ENCODE results near the gene CASTOR1.
"Not testable (repeated sequence)": the region's sequence is repeated elsewhere in the genome, so short reads cannot be mapped to it uniquely, and the experiment has no call there.

The CASTOR1 gene
- 2.1 to 3.7 reads per million in 2 donors for total RNA-seq

DNA sequence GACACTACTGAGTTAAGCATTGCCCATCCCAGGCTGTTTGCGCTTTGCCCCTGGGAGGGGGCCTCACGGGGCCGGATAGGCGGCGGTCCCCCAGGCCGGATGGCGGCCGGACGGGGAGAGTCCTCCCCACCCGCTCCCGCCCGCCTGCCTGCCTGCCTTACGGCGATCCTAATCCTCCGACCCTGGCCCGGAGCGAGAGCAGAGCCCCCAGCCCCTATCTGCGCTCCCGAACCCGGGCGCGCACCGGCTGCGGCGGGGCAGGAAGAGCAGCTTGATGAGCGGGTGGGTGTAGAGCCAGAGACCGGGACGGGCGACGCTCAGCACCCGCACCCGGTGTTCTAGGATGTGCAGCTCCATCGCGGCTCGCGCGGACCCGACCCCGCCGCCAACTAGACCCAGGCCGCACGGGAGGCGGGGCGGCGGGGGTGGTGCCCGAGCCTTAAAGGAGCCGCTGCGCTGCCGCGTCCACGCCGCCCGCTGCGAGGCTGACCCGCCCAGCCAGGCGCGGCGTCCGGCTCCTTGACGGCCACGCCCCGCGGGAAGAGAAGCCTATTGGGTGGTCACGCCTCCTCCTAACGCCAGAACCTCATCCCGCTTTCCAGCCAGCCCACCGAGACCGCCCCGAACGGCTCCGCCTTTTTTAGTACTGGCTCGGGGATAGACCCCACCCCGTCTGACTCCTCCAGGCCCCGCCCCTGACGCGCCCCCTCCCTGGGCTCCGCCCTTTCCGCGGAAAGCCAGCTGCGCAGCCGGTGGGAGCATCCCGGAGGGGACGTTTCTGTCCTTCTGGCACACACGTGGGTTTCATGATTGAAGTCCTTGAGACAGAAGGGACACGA, at the start of gene CASTOR1:
Gene CASTOR1, minus strand, starts transcription at position 365 of the 839 bp plus-strand sequence. Its CDS starts 8 bp downstream, at position 357.
- DNase-seq: peak; percentile 82 to 96 (median 84)

DNA sequence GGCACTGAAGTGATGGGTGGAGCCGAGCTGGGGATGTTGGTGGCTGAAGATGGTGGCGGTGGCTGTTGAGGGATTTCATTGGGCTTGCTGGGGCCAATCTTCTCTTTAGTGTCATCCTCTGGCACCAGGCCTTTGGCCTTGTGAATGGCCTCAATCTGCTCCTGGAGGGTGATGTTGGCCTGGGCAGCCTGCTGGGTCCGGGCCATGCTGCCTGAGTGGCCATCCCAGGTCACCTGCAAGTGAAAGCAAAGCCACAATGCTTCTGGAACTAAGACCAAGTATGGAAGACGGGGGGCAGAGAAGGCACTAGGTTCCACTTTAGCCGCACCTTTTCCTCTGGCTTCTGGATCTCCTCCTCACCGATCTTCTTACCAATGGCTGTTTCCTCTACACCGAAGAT, 49.5 kb upstream of the CASTOR1 start:
- DNase-seq: no peak

DNA sequence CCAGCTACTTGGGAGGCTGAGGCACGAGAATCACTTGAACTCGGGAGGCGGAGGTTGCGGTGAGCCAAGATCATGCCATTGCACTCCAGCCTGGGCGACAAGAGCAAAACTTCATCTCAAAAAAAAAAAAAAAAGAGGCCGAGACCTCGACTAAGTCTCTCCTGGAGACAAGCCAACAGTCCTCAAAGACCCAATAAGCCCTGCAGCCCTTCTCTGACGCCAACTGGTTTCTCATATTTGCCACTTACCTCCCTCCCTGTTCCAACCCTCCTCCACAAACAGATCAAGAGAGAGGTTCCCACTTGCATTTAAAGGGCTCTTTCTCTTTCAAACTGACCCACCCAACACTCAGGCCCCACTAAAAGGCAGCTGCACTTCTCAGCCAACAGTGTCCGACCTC, 49.0 kb upstream of the CASTOR1 start:
- DNase-seq: not testable (repeated sequence)

DNA sequence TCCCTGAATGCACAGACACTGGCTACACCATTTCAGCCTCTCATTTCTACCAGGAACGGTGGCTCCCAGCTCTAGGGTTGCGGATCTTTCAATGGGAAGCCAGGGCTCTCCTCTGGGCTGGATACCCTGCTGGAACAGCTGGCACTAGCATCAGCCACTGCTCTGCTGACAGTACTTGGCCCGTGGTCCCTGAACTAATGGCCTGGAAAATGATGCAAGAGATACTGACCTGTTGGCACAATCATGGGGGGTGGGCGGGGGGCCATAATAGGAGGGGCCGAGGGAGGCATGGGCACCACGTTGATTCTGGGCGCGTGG, 48.1 kb upstream of the CASTOR1 start:
- DNase-seq: no peak

DNA sequence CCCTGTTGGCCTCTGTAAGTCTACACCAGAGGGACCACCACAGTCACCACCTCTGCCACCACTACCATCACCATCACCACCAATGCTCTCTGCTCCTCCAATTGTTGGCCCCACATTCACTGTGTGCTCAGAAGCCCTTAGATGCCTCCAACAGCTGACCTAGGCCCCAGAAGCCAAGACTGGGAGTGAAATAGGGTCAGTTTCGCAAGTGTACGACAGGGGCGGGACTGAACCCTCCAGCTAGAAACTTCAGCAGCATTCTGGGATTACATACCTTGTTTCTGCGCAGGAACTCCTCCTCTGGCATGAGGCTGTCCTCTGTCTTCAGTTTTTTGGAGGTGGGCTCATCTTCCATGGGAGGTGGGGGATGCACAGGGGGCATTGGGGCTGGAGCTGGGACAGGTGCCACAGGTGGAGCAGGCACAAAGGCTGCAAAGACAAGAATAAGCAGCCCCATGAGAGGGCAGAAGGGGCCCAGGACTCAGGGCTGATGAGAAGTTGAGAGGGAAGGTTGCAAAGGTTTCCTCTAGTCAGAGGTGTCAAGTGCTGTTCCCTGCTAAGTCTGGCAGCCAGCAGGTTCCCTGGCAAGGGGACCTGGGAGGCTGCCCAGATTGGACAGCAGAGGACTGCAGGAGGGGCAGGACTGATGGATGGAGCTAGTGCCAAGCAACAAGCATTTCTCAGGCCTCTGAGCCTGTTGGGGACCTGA, 47.6 kb upstream of the CASTOR1 start:
- no peak for DNase-seq

DNA sequence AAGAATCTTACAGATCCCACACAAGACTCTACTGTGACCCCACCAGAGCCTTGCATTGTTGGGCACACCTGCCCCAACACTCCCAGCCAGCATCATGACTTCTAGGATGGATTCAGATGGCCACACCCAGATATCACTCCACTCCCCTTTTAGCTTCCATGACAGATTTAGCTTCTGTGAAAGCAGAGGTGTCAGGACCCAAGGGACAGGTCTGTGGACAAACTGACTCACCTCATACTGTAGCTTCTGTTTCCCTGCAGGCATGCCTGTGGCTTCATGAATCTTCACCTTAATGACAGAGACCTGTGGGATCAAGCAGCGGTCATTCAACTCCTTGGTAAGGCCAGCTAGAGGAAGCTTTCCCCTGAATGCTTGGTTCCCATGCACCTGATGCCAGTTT, 45.9 kb upstream of the CASTOR1 start:
- no peak for DNase-seq

DNA sequence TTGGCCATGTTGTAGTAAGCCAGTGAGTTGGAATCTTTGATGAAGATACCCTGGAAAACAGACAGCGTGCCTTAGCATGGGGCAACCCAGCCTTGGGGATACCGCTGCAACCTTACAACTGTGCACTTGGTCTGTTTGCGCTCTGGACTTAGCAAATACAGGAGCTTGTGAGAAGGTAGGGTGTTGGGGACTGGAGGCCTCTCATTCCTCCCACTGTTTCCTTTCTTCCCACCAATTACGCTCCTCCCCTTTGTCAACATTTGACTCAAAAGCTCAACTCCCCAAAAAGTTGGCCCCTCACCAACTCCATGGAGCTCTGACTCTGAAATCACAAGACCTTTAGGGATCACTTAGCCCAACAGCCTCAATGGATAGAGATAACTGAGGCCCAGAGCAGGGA, 45.3 kb upstream of the CASTOR1 start:
- no peak for DNase-seq

DNA sequence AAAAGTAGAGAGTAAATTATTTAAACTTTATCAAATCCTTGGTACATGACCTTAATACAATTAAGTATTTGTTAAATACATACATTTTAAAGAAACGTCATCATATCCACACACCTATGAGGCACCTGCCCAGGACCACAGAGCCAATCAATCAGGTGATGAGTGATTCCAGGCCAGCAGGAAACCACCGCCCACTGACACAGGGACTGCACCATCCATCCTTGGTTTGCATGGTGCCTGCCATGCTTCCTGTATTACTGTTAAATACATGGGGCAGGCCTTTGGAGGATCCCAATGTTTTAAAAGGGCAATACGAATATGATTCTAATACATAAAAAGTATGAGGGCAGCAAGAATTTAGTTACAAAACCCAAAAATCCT, 44.4 kb upstream of the CASTOR1 start:
- DNase-seq: peak in 1 of 5 experiments; percentile 64

DNA sequence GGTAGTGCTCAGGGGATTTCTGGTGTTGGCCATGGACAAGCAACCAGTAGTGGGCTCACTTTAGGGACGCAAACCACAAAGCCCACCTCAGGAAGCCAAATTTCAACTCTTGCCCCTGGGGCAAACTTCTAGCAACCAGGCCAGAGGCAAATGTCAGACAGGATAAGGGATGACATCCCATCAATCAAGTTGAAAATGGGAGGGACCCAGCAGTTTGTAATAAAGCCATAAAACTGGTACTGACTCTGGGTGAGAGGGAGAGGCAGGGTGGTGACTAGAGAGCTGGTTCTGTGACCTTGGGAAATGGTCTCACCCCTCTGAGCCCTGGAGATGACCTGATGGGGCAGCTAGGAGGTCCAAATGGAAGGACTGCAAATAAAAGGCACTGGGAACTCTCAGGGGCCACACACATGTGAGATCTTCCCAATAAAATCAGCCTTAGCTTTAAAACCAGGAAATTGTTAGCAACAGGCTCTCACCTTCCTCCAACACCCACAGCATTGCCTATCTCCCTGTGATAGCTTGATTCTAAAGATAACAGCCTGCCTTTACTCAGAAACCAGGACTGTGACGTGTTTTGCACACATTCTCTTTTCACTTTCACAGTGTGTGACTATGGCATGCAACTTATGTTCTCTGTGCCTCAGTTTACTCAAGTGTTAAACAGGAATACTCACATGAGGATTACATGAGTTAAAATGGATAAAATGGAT, 43.8 kb upstream of the CASTOR1 start:
- peak in 1 of 5 experiments; percentile 83 for DNase-seq

DNA sequence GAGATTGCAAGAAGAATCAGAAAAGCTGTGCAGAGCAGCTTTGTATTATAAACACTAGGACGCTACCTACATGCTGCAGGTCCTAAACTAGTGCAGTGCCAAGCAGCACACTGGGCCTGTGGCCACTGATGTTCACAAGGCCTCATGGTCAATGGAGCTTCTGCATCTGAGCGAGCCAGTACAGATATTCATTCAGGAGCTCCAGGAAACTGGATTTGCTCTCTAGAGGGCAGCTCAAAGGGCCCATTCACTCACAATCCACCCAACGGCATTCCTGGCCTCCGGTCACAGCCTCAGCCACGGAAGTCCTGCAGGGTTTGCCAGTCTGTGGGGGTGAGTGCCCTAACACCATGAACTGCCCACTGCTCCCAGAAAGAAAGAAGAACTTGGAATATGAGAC, 43.2 kb upstream of the CASTOR1 start:
- no peak for DNase-seq

DNA sequence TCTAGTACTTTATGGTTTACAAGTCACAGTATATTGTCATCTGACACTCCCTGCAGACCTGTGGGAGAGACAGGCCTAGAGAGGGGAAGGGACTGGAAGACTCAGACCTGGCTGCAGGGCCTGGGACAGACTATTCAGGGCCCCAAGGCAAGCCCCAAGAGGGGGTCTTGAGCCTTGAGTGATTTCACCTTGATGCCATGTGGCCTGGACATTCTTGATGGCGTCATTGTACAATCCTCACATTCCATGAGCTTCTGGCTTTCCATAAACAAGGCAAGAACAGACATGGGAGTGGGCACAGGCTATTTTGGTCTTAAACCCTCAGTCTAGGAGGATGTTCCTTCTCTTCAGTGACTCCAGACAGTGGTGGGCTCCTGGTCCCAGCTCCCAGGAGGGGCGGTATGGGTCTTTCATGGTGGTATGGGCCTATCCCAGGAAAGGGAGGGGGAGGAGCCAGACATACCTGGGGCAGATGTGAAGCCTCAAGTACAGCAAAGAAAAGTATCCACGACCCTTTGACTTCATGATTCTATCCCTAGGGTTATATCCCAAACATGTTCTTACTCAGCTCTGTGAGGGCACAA, 39.3 kb upstream of the CASTOR1 start:
- no peak for DNase-seq

DNA sequence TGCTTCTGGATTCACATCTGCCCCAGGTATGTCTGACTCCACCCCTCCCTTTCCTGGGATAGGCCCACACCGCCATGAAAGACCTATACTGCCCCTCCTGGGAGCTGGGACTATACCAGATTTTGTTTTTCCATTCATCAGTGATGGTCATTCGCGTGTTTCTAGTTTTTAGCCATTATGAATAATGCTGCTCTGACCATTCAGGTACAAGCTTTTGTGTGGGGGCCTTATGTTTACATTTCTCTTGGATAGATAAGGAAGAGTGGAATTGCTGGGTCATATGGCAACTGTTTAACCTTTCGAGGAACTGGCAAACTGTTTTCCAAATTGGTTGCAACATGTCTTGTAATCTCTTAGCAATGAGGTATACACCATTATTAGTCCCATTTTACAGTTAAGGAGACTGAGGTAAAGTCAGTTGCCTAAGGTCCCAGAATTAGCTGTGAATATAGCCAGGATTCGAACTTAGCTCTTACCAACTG, 38.6 kb upstream of the CASTOR1 start:
- no peak for DNase-seq

DNA sequence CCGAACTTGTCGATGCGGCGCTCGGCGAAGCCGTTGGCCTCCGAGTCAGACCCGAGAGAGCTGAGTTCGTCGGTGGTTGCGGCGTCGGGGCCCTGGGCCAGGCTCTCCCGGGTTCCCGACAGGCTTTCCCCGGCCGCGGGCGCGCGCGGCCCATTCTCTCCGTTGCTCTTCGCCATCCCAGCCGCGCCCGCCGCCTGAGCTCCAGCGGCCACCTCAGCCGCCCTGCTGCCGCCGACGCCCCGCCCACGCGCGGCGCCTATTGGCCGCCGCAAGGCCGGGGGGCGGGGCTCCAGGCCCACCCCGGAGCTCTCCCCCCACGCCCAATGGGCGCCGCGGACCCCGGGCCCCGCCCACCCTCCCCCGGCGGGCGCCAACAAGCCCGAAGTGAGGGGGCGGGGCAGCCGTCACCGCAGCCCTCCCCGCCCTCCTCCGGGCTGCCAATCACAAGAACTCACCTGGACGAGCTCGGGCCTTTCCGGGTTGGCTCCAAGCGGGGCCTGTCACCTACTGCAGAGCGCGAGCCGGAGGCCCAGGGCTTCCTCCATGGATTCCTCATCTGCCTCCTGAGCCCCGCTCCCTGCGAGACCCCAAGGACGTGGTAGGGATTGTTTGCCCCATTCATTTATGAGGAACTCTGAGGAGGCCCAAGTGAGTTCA, 37.5 kb upstream of the CASTOR1 start, which contains the start of gene TBC1D10A:
Gene TBC1D10A, minus strand, starts transcription at position 236 of the 657 bp plus-strand sequence. Its CDS starts 60 bp downstream, at position 176.
- DNase-seq: peak; percentile 86 to 97 (median 93)

DNA sequence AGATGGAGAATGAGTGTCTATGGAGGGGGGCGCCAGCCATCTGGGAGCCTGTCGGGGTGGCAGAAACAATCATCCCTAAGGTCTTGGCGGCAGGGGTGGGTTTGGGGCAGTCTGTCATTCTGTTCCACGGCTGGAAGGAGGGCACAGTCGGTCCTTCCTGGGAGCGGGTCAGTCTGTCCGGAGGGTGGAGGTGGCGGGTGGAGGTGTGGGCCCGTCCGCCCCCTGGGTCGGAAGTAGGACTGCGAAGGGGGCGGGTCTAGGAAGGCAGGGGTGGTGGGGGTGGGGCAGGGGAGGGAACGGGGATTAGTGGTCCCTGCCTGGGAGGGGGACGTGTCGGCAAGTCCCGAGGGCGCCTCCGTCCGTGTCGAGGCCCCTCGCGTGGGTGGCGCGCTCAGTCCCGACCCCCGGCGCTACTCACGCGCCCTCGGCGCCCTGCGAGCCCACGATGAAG, 37.0 kb upstream of the CASTOR1 start:
- peak in 2 of 5 experiments; percentile 7 to 51 for DNase-seq

DNA sequence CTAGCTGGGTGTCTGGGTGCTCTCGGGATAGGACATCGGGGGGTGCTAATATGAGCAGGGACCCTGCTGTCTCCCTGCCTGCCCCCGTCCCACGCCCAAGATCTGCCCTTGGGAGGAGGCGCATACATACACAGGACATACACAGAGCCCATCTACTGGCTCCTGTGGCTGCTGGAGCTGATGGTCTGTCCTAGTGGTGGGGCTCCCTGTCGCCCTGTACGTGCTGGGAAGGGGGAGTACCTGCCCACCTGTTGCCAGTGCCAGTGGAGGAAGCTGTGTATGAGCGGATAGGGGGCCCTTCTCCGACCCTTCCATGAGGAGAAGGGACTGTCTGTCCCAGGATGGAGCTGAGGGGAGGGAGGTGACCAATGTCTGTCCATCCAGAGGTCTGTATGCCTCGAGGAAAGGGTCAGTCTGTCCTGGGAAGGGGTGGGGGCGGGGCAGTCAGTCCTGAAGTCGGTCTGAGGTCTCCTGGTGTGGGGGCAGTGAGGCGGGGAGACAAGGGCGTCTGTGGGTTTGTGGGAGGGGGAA, 36.5 kb upstream of the CASTOR1 start:
- DNase-seq: no peak

DNA sequence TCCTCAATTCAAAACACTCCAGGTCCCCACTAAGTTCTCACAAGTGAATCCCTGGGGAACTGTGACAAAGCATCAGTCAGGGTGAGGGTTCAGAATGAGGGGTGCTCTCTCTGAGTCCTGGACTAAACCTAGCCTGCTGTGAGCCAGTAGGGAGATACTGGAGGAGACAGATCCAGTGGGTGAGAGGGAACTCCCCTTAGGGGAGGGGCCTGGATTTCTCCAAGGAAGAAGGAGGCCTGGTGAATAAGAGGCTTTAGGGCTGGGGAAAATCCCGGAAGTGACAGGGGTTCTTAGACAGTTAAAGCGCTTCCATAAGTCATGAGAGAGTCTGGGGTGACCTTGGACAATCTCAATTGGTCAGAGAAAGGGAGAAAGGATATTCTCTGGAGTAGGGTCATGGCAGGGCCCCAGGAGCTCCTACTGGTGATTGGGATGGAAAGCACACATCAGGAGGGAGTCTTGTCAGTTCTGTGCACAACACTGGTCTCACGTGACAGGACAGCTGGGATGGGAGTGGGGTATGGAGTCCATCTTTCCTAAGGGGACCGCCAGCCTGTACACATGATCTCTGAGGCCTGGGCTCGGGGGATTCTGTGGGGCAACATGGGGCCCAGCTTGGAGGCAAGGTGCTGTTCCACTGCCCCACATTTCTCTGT, 35.9 kb upstream of the CASTOR1 start:
- DNase-seq: no peak

DNA sequence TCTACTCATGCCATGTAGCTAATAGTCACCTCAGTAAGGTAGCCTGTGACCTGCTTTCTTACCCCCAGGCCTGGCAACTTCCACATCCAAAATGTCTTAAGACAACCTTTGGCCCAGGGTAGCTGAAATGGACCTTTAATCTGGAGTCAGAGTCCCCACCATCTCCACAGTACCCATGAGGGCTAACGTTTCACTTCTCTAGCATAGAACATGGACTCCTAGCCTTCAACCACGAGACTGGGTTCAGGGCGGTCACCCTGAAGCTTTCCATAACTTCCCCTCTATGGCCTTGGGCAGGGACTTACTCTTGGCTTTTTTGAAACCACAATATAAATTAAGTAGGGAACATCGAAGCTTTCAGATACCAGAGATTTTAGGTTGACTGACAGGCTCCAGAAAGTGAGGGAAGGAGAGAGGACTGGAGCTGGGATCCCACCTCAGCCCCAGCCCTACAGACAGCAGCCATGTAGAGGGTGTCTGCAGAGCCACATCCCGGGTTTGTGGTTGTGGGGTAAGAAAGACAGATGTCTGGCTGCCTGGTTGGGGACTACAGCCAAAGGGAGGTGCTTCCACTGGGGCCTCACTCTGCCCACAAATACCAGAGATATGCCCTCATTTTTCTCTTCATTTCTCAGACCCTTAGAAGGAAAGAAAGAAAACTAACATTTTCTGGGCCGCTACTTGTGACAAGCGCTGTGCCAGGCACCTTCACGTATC, 34.9 kb upstream of the CASTOR1 start:
- peak in 2 of 5 experiments; percentile 49 to 78 for DNase-seq

DNA sequence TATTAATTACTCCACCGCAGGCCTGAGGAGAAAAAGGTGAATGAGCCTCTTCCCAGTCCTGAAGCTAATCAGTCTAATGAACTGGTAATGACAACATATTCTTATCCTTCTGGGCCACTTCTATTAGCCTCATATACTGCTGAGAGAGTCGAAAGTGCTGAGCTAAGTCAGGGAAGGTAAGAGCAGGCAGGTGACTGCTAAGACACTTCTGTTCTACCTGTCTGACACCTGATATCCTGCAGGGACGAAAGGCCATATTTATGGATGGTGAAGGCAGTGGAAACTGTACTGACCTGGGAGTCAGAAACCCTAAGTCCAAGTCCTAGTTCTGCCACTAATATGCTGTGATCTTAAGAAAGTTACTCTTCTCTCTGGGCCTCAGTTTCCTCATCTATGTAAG, 33.9 kb upstream of the CASTOR1 start:
- no peak for DNase-seq

DNA sequence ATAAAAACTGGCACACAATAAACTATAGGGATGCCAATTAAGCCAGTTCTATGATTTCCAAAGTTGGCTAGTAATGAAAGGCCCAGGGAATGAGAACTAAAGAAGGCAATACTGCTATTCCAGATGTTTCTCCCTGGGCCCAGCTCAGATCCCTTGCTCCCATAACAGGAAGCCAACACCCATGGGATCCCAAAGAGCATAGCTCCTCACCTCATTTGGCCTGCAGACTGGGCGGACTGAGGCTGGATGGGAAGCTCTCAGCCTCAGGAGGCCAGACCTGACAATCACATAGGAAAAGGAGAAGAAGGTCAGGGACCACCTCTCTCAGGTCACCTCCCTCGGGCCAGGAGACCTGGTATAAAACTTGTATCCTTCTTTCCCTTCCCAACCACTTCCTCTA, 32.2 kb upstream of the CASTOR1 start:
- no peak for DNase-seq

DNA sequence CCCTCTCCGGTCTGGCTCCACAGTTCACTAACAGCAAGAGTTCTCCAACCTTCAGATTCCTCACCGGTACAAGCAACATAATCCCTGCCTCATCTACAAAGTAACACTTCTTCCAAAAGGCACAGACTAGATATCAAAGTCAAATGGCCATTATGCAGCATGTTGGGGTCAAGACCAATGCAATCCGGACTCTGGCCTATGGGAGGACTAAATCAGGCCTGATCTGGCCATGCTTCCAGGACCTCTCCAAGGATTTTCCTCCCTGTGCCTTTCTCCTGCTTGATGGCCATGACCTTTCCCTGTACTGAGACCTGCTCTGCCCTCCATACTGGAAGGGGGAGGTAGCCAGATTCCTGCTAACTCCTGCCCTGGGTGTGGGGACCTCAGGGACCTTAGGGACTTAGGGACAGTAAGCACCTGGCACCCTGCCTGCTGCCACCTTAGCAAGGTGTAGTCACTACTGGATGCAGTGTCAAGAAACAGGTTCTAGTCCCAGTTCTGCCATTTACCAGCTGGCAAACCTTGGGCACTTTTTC, 30.8 kb upstream of the CASTOR1 start:
- DNase-seq: no peak
